ENCODE results near the gene CUX1.

DNA sequence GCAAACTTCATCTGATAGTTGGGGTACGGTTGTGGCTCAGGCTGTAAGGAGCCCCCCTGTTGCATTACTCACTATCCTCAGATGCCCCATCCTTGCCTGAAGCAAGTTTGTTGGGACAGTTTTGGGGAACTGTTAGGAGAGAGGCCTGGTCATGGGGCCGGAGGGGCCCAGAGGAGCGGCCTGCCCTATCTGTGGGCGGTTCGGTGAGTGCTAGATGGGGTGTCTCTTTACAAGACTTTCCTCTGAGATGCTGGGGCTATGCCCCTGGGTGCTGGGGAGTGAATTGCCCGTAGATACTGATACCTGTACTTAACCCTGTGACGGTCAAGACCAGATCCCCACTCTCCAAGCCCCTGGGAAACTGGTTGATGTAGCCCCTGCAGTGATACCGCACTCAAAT, 12.4 kb downstream of the CUX1 start:
- TF ChIP-seq, protein P1, sequence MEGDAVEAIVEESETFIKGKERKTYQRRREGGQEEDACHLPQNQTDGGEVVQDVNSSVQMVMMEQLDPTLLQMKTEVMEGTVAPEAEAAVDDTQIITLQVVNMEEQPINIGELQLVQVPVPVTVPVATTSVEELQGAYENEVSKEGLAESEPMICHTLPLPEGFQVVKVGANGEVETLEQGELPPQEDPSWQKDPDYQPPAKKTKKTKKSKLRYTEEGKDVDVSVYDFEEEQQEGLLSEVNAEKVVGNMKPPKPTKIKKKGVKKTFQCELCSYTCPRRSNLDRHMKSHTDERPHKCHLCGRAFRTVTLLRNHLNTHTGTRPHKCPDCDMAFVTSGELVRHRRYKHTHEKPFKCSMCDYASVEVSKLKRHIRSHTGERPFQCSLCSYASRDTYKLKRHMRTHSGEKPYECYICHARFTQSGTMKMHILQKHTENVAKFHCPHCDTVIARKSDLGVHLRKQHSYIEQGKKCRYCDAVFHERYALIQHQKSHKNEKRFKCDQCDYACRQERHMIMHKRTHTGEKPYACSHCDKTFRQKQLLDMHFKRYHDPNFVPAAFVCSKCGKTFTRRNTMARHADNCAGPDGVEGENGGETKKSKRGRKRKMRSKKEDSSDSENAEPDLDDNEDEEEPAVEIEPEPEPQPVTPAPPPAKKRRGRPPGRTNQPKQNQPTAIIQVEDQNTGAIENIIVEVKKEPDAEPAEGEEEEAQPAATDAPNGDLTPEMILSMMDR (IDR thresholded peaks at IDR 0.05), result no peak
- no peak for TF ChIP-seq EZH2 (IDR thresholded peaks at IDR 0.05; ENCODE audit: borderline replicate concordance, insufficient read depth, low read depth, low read length, poor library complexity, severe bottlenecking)
